ENCODE data around the gene DPM3.

DPM3 gene

GRCh38 chr1:155184835-155185782, 44.8 kb upstream of the DPM3 start:
- in situ Hi-C loops (cut with HindIII; ENCODE audit: low sequenced_read_pairs): no loop called here
- no peak for DNase-seq (ENCODE audit: low read depth, low spot score)
- no peak for TF ChIP-seq CTCF (IDR thresholded peaks at IDR 0.05; ENCODE audit: low read depth, low read length)
- no peak overlapping the region for H3K4me3 ChIP-seq (ENCODE audit: low read depth, low read length)

GRCh38 chr1:155184351-155184811, 44.0 kb upstream of the DPM3 start:
- no peak overlapping the region for H3K4me3 ChIP-seq (ENCODE audit: low read depth, low read length)
- in situ Hi-C loops (cut with HindIII; ENCODE audit: low sequenced_read_pairs): no loop called here
- no peak for TF ChIP-seq CTCF (IDR thresholded peaks at IDR 0.05; ENCODE audit: low read depth, low read length)
- no peak for DNase-seq (ENCODE audit: low read depth, low spot score)

GRCh38 chr1:155183775-155184221, 43.5 kb upstream of the DPM3 start:
- TF ChIP-seq CTCF (IDR thresholded peaks at IDR 0.05; ENCODE audit: low read depth, low read length): no peak
- DNase-seq (ENCODE audit: low read depth, low spot score): no peak
- H3K4me3 ChIP-seq (ENCODE audit: low read depth, low read length): no peak overlapping the region
- in situ Hi-C loops (cut with HindIII; ENCODE audit: low sequenced_read_pairs): no loop called here

GRCh38 chr1:155182052-155182550, 41.8 kb upstream of the DPM3 start:
- TF ChIP-seq CTCF (IDR thresholded peaks at IDR 0.05; ENCODE audit: low read depth, low read length): no peak
- in situ Hi-C loops (cut with HindIII; ENCODE audit: low sequenced_read_pairs): no loop called here
- no peak overlapping the region for H3K4me3 ChIP-seq (ENCODE audit: low read depth, low read length)
- no peak for DNase-seq (ENCODE audit: low read depth, low spot score)

GRCh38 chr1:155181371-155182051, 41.2 kb upstream of the DPM3 start:
- H3K4me3 ChIP-seq (ENCODE audit: low read depth, low read length): no peak overlapping the region
- in situ Hi-C loops (cut with HindIII; ENCODE audit: low sequenced_read_pairs): no loop called here
- no peak for DNase-seq (ENCODE audit: low read depth, low spot score)
- TF ChIP-seq CTCF (IDR thresholded peaks at IDR 0.05; ENCODE audit: low read depth, low read length): no peak

GRCh38 chr1:155179112-155180031, 39.0 kb upstream of the DPM3 start:
- no peak overlapping the region for H3K4me3 ChIP-seq (ENCODE audit: low read depth, low read length)
- in situ Hi-C loops (cut with HindIII; ENCODE audit: low sequenced_read_pairs): no loop called here
- DNase-seq (ENCODE audit: low read depth, low spot score): no peak
- no peak for TF ChIP-seq CTCF (IDR thresholded peaks at IDR 0.05; ENCODE audit: low read depth, low read length)
